Measurements from ENCODE around the gene UBE2G1. TPM values are rescaled to one million over a fixed set of nuclear protein-coding genes. Genes with fewer than 3 reads are reported as not detected.
"Not testable (repeated sequence)": the region's sequence is repeated elsewhere in the genome, so short reads cannot be mapped to it uniquely, and the experiment has no call there.

UBE2G1 gene
- total and polyA plus RNA-seq, 4 experiments from 2014 or later, result 56.9 to 69.4 (median 62.0) TPM

- H3K4me1 ChIP-seq (ENCODE audit: insufficient read depth, low read length), result peaks cover 37% of the 10 kb centered on the region
- H3K36me3 Mint-ChIP-seq; CTCF ChIA-PET (ENCODE audit: partially characterized antibody); H3K9me3 Mint-ChIP-seq; H3K4me3 Mint-ChIP-seq; H3K27ac Mint-ChIP-seq; DNase-seq; H3K27me3 ChIP-seq (ENCODE audit: insufficient read depth, low read length); H3K27ac ChIP-seq (ENCODE audit: low read depth, low read length); POLR2A ChIA-PET (ENCODE audit: partially characterized antibody); H3K9me3 ChIP-seq (ENCODE audit: control insufficient read depth in 1 of 2, low read length in 2 of 2); H3K4me3 ChIP-seq (ENCODE audit: low read length in 2 of 2); H3K27me3 Mint-ChIP-seq; intact Hi-C loops (cut with micrococcal nuclease); H3K36me3 ChIP-seq (ENCODE audit: insufficient read depth, low read length): not testable (repeated sequence)
- peaks cover 32 to 65% (median 42%) of the 10 kb centered on the region in 4 donors for H3K4me1 Mint-ChIP-seq
Measured at GRCh38 chr17:4350214-4350613, 16.3 kb downstream of the UBE2G1 start.

GRCh38 chr17:4345581-4346252 is 20.8 kb downstream of the UBE2G1 start:
- no peaks in the 10 kb centered on the region for H3K27me3 ChIP-seq (ENCODE audit: insufficient read depth, low read length)
- H3K36me3 ChIP-seq (ENCODE audit: insufficient read depth, low read length), result no peaks in the 10 kb centered on the region
- intact Hi-C loops (cut with micrococcal nuclease), result no loop called here
- H3K9me3 ChIP-seq (ENCODE audit: control insufficient read depth in 1 of 2, low read length in 2 of 2), result no peaks in the 10 kb centered on the region
- no peaks in the 10 kb centered on the region for H3K27me3 Mint-ChIP-seq
- H3K27ac ChIP-seq (ENCODE audit: low read depth, low read length), result no peak overlapping the region
- ChIA-PET POLR2A (ENCODE audit: partially characterized antibody) (no interaction called here), CTCF (ENCODE audit: partially characterized antibody) (no interaction called here)
- H3K27ac Mint-ChIP-seq, result peak overlapping the region in 3 of 7 donors; percentile 19 to 85 (median 26)
- no peak overlapping the region for H3K4me3 ChIP-seq (ENCODE audit: low read length in 2 of 2)
- H3K9me3 Mint-ChIP-seq, result no peaks in the 10 kb centered on the region
- H3K4me1 Mint-ChIP-seq, result peaks cover 17 to 38% (median 26%) of the 10 kb centered on the region in 4 donors
- DNase-seq, result no peak
- peak overlapping the region in 1 of 8 donors; percentile 40 for H3K4me3 Mint-ChIP-seq
- peaks cover 0 to 3% of the 10 kb centered on the region in 2 donors for H3K36me3 Mint-ChIP-seq
- peaks cover 43% of the 10 kb centered on the region for H3K4me1 ChIP-seq (ENCODE audit: insufficient read depth, low read length)

GRCh38 chr17:4344926-4345325 is 21.5 kb downstream of the UBE2G1 start:
- no peak for DNase-seq
- Mint-ChIP-seq H3K4me3 (peak overlapping the region in 1 of 8 donors; percentile 28), H3K36me3 (peaks cover under 1 to 3% of the 10 kb centered on the region in 2 donors), H3K4me1 (peaks cover 23 to 45% (median 33%) of the 10 kb centered on the region in 4 donors), H3K9me3 (no peaks in the 10 kb centered on the region), H3K27me3 (no peaks in the 10 kb centered on the region), H3K27ac (peak overlapping the region in 2 of 7 donors; percentile 30 to 42)
- H3K4me1 ChIP-seq (ENCODE audit: insufficient read depth, low read length), result peaks cover 43% of the 10 kb centered on the region
- H3K27ac ChIP-seq (ENCODE audit: low read depth, low read length), result no peak overlapping the region
- no peaks in the 10 kb centered on the region for H3K9me3 ChIP-seq (ENCODE audit: control insufficient read depth in 1 of 2, low read length in 2 of 2)
- intact Hi-C loops (cut with micrococcal nuclease), result no loop called here
- H3K27me3 ChIP-seq (ENCODE audit: insufficient read depth, low read length), result no peaks in the 10 kb centered on the region
- ChIA-PET POLR2A (ENCODE audit: partially characterized antibody) (no interaction called here), CTCF (ENCODE audit: partially characterized antibody) (interaction anchor here (1.0 kb wide), 1 partner anchor 17 kb away, joined by 3 read pairs; no protein-coding TSS in a partner anchor)
- H3K36me3 ChIP-seq (ENCODE audit: insufficient read depth, low read length), result no peaks in the 10 kb centered on the region
- no peak overlapping the region for H3K4me3 ChIP-seq (ENCODE audit: low read length in 2 of 2)

- Mint-ChIP-seq H3K9me3 (no peaks in the 10 kb centered on the region), H3K4me3 (no peak overlapping the region), H3K4me1 (peaks cover 25 to 51% (median 38%) of the 10 kb centered on the region in 4 donors), H3K27me3 (no peaks in the 10 kb centered on the region), H3K27ac (no peak overlapping the region), H3K36me3 (peaks cover 3% of the 10 kb centered on the region in 2 donors)
- no peaks in the 10 kb centered on the region for H3K27me3 ChIP-seq (ENCODE audit: insufficient read depth, low read length)
- CTCF ChIA-PET (ENCODE audit: partially characterized antibody), result interaction anchor here (1.2 kb wide), 1 partner anchor 25 kb away, joined by 3 read pairs; no protein-coding TSS in a partner anchor
- H3K9me3 ChIP-seq (ENCODE audit: control insufficient read depth in 1 of 2, low read length in 2 of 2), result no peaks in the 10 kb centered on the region
- no peak for DNase-seq
- peaks cover 40% of the 10 kb centered on the region for H3K4me1 ChIP-seq (ENCODE audit: insufficient read depth, low read length)
- intact Hi-C loops (cut with micrococcal nuclease), result no loop called here
- H3K36me3 ChIP-seq (ENCODE audit: insufficient read depth, low read length), result no peaks in the 10 kb centered on the region
- POLR2A ChIA-PET (ENCODE audit: partially characterized antibody), result no interaction called here
- H3K4me3 ChIP-seq (ENCODE audit: low read length in 2 of 2), result no peak overlapping the region
- H3K27ac ChIP-seq (ENCODE audit: low read depth, low read length), result no peak overlapping the region
Measured at GRCh38 chr17:4342535-4342934, 23.9 kb downstream of the UBE2G1 start.

GRCh38 chr17:4341616-4341977 is 24.9 kb downstream of the UBE2G1 start:
- Histone ChIP-seq H3K36me3 (ENCODE audit: insufficient read depth, low read length) (no peaks in the 10 kb centered on the region), H3K9me3 (ENCODE audit: control insufficient read depth in 1 of 2, low read length in 2 of 2) (no peaks in the 10 kb centered on the region), H3K4me1 (ENCODE audit: insufficient read depth, low read length) (peaks cover 43% of the 10 kb centered on the region), H3K27me3 (ENCODE audit: insufficient read depth, low read length) (no peaks in the 10 kb centered on the region), H3K27ac (ENCODE audit: low read depth, low read length) (no peak overlapping the region), H3K4me3 (ENCODE audit: low read length in 2 of 2) (no peak overlapping the region)
- intact Hi-C loops (cut with micrococcal nuclease), result no loop called here
- H3K27ac Mint-ChIP-seq, result no peak overlapping the region
- no peak for DNase-seq
- peaks cover 3% of the 10 kb centered on the region in 2 donors for H3K36me3 Mint-ChIP-seq
- H3K4me1 Mint-ChIP-seq, result peaks cover 25 to 53% (median 42%) of the 10 kb centered on the region in 4 donors
- ChIA-PET CTCF (ENCODE audit: partially characterized antibody) (interaction anchor here (0.9 to 1.2 kb wide), 3 partner anchors 24 to 138 kb away, joined by 3 read pairs; no protein-coding TSS in a partner anchor), POLR2A (ENCODE audit: partially characterized antibody) (no interaction called here)
- H3K9me3 Mint-ChIP-seq, result no peaks in the 10 kb centered on the region
- no peaks in the 10 kb centered on the region for H3K27me3 Mint-ChIP-seq
- H3K4me3 Mint-ChIP-seq, result no peak overlapping the region

GRCh38 chr17:4340914-4341615 is 25.4 kb downstream of the UBE2G1 start:
- H3K4me1 ChIP-seq (ENCODE audit: insufficient read depth, low read length), result peaks cover 47% of the 10 kb centered on the region
- no peaks in the 10 kb centered on the region for H3K9me3 Mint-ChIP-seq
- H3K27ac ChIP-seq (ENCODE audit: low read depth, low read length), result no peak overlapping the region
- no peak overlapping the region for H3K27ac Mint-ChIP-seq
- no peak overlapping the region for H3K4me3 Mint-ChIP-seq
- no peaks in the 10 kb centered on the region for H3K36me3 ChIP-seq (ENCODE audit: insufficient read depth, low read length)
- peaks cover 3% of the 10 kb centered on the region in 2 donors for H3K36me3 Mint-ChIP-seq
- no peaks in the 10 kb centered on the region for H3K27me3 ChIP-seq (ENCODE audit: insufficient read depth, low read length)
- H3K9me3 ChIP-seq (ENCODE audit: control insufficient read depth in 1 of 2, low read length in 2 of 2), result no peaks in the 10 kb centered on the region
- H3K27me3 Mint-ChIP-seq, result no peaks in the 10 kb centered on the region
- CTCF ChIA-PET (ENCODE audit: partially characterized antibody), result interaction anchor here (0.9 to 1.2 kb wide), 3 partner anchors 23 to 138 kb away, joined by 3 read pairs; no protein-coding TSS in a partner anchor
- intact Hi-C loops (cut with micrococcal nuclease), result no loop called here
- H3K4me3 ChIP-seq (ENCODE audit: low read length in 2 of 2), result no peak overlapping the region
- POLR2A ChIA-PET (ENCODE audit: partially characterized antibody), result no interaction called here
- no peak for DNase-seq
- peaks cover 24 to 54% (median 43%) of the 10 kb centered on the region in 4 donors for H3K4me1 Mint-ChIP-seq

- Mint-ChIP-seq H3K27ac (peak overlapping the region; percentile 47 to 97 (median 83)), H3K36me3 (peaks cover 3% of the 10 kb centered on the region in 2 donors), H3K27me3 (no peaks in the 10 kb centered on the region), H3K4me1 (peaks cover 36 to 69% (median 53%) of the 10 kb centered on the region in 4 donors), H3K9me3 (no peaks in the 10 kb centered on the region), H3K4me3 (peak overlapping the region; percentile 37 to 84 (median 77))
- intact Hi-C loops (cut with micrococcal nuclease), result loop anchor here (2.0 kb wide), 1 partner anchor 14 kb away; no protein-coding TSS in a partner anchor
- ChIA-PET POLR2A (ENCODE audit: partially characterized antibody) (no interaction called here), CTCF (ENCODE audit: partially characterized antibody) (no interaction called here)
- H3K27ac ChIP-seq (ENCODE audit: low read depth, low read length), result peak overlapping the region; percentile 31
- no peak overlapping the region for H3K4me3 ChIP-seq (ENCODE audit: low read length in 2 of 2)
- H3K27me3 ChIP-seq (ENCODE audit: insufficient read depth, low read length), result no peaks in the 10 kb centered on the region
- DNase-seq, result peak; percentile 25 to 70 (median 38)
- H3K36me3 ChIP-seq (ENCODE audit: insufficient read depth, low read length), result no peaks in the 10 kb centered on the region
- H3K9me3 ChIP-seq (ENCODE audit: control insufficient read depth in 1 of 2, low read length in 2 of 2), result no peaks in the 10 kb centered on the region
- peaks cover 55% of the 10 kb centered on the region for H3K4me1 ChIP-seq (ENCODE audit: insufficient read depth, low read length)
Measured at GRCh38 chr17:4334776-4335584, 31.5 kb downstream of the UBE2G1 start.

Data from CD4-positive, alpha-beta memory T cell (primary cell).